Rectal smooth muscle tissue (tissue), 1 donor: ENCODE results near the gene ACOX1.

Experiments used
- H3K27ac ChIP-seq: one replicate; pipeline ENCODE4 v1.7.0; 2013; ENCODE audit warnings: low read depth, low read length, inconsistent platforms
- H3K27me3 ChIP-seq: one replicate; pipeline ENCODE4 v1.7.0; 2013; ENCODE audit warnings: low read length; ENCODE audit not compliant: control insufficient read depth, insufficient read depth
- H3K36me3 ChIP-seq: one replicate; pipeline ENCODE4 v1.7.0; 2013; ENCODE audit warnings: low read length; ENCODE audit not compliant: control insufficient read depth, insufficient read depth
- H3K4me1 ChIP-seq: one replicate; pipeline ENCODE4 v1.7.0; 2013; ENCODE audit warnings: low read length; ENCODE audit not compliant: control insufficient read depth, insufficient read depth
- H3K4me3 ChIP-seq: one replicate; pipeline ENCODE4 v1.7.0; 2013; ENCODE audit warnings: low read length
- H3K9ac ChIP-seq: one replicate; pipeline ENCODE4 v1.7.0; 2013; ENCODE audit warnings: low read length

Gene ACOX1

GRCh38 chr17:75978938-75979704, at the start of gene ACOX1, which contains the start of gene TEN1:
Gene ACOX1 (minus strand): TSS chr17:75979166. CDS start chr17:75979073, 93 bp downstream.
Gene TEN1 (plus strand): TSS chr17:75979240. CDS start chr17:75986193, 6,953 bp downstream.
- peak within 1 kb of the TSS; percentile 98 for H3K9ac ChIP-seq
- H3K27me3 ChIP-seq, result no peaks in the 10 kb centered on the region
- H3K4me3 ChIP-seq, result peak within 1 kb of the TSS; percentile 99
- peak within 1 kb of the TSS; percentile 98 for H3K27ac ChIP-seq
- H3K36me3 ChIP-seq, result no peaks in the 10 kb centered on the region
- H3K4me1 ChIP-seq, result peaks cover 6% of the 10 kb centered on the region

GRCh38 chr17:76027159-76027839, 48.3 kb upstream of the ACOX1 start, which contains the start of gene EVPL:
Gene EVPL (minus strand): TSS chr17:76027306. CDS start chr17:76027198, 108 bp downstream.
- Histone ChIP-seq H3K4me3 (peak within 1 kb of the TSS; percentile 44), H3K4me1 (peaks cover 3% of the 10 kb centered on the region), H3K9ac (no peak within 1 kb of the TSS), H3K27ac (peak within 1 kb of the TSS; percentile 51), H3K36me3 (no peaks in the 10 kb centered on the region), H3K27me3 (no peaks in the 10 kb centered on the region)

GRCh38 chr17:76026714-76027158, 47.8 kb upstream of the ACOX1 start:
- no peak overlapping the region for H3K9ac ChIP-seq
- peaks cover 3% of the 10 kb centered on the region for H3K4me1 ChIP-seq
- H3K36me3 ChIP-seq, result no peaks in the 10 kb centered on the region
- H3K4me3 ChIP-seq, result peak overlapping the region; percentile 44
- no peaks in the 10 kb centered on the region for H3K27me3 ChIP-seq
- peak overlapping the region; percentile 51 for H3K27ac ChIP-seq

GRCh38 chr17:76025294-76025693, 46.3 kb upstream of the ACOX1 start:
- Histone ChIP-seq H3K27me3 (no peaks in the 10 kb centered on the region), H3K27ac (no peak overlapping the region), H3K9ac (no peak overlapping the region), H3K4me3 (no peak overlapping the region), H3K36me3 (no peaks in the 10 kb centered on the region), H3K4me1 (peaks cover 3% of the 10 kb centered on the region)

- Histone ChIP-seq H3K4me1 (no peaks in the 10 kb centered on the region), H3K27ac (no peak overlapping the region), H3K36me3 (no peaks in the 10 kb centered on the region), H3K4me3 (no peak overlapping the region), H3K27me3 (no peaks in the 10 kb centered on the region), H3K9ac (no peak overlapping the region)
These were observed 45.4 kb upstream of the ACOX1 start for GRCh38 chr17:76024353-76024752.

- no peaks in the 10 kb centered on the region for H3K36me3 ChIP-seq
- H3K27me3 ChIP-seq, result no peaks in the 10 kb centered on the region
- H3K4me3 ChIP-seq, result no peak overlapping the region
- no peaks in the 10 kb centered on the region for H3K4me1 ChIP-seq
- H3K27ac ChIP-seq, result no peak overlapping the region
- no peak overlapping the region for H3K9ac ChIP-seq
These were observed 44.9 kb upstream of the ACOX1 start for GRCh38 chr17:76023900-76024237.

GRCh38 chr17:76022973-76023899, 44.3 kb upstream of the ACOX1 start:
- Histone ChIP-seq H3K9ac (no peak overlapping the region), H3K4me3 (no peak overlapping the region), H3K27me3 (no peaks in the 10 kb centered on the region), H3K36me3 (no peaks in the 10 kb centered on the region), H3K27ac (no peak overlapping the region), H3K4me1 (no peaks in the 10 kb centered on the region)

- no peaks in the 10 kb centered on the region for H3K27me3 ChIP-seq
- H3K36me3 ChIP-seq, result no peaks in the 10 kb centered on the region
- no peak overlapping the region for H3K9ac ChIP-seq
- no peak overlapping the region for H3K4me3 ChIP-seq
- H3K4me1 ChIP-seq, result no peaks in the 10 kb centered on the region
- H3K27ac ChIP-seq, result no peak overlapping the region
These were observed 43.3 kb upstream of the ACOX1 start for GRCh38 chr17:76022285-76022684.

GRCh38 chr17:76019833-76020467, 41.0 kb upstream of the ACOX1 start:
- Histone ChIP-seq H3K4me3 (no peak overlapping the region), H3K4me1 (no peaks in the 10 kb centered on the region), H3K27me3 (no peaks in the 10 kb centered on the region), H3K36me3 (no peaks in the 10 kb centered on the region), H3K27ac (no peak overlapping the region), H3K9ac (no peak overlapping the region)

- H3K27ac ChIP-seq, result no peak overlapping the region
- no peaks in the 10 kb centered on the region for H3K27me3 ChIP-seq
These were observed 39.8 kb upstream of the ACOX1 start for GRCh38 chr17:76018801-76019200.

GRCh38 chr17:76018340-76018680, 39.3 kb upstream of the ACOX1 start:
- H3K36me3 ChIP-seq, result no peaks in the 10 kb centered on the region
- H3K27me3 ChIP-seq, result no peaks in the 10 kb centered on the region
- no peak overlapping the region for H3K4me3 ChIP-seq
- no peak overlapping the region for H3K9ac ChIP-seq
- no peaks in the 10 kb centered on the region for H3K4me1 ChIP-seq
- no peak overlapping the region for H3K27ac ChIP-seq

More at GRCh38 chr17:76018801-76019200, 39.8 kb upstream of the ACOX1 start:
- Histone ChIP-seq H3K9ac (no peak overlapping the region), H3K4me3 (no peak overlapping the region), H3K36me3 (no peaks in the 10 kb centered on the region), H3K4me1 (no peaks in the 10 kb centered on the region)
